ENCODE results near the gene RABGAP1L.
A peak's percentile ranks its signal among the peaks of the same experiment; 100 is the strongest.
"Not testable (repeated sequence)": the region's sequence is repeated elsewhere in the genome, so short reads cannot be mapped to it uniquely, and the experiment has no call there.

RABGAP1L gene

GRCh38 chr1:174153085-174153824 lies 6.1 kb upstream of the RABGAP1L start:
- DNase-seq (ENCODE audit: low read depth in 2 of 2) = no peak

- no peak for DNase-seq (ENCODE audit: low read depth in 2 of 2)
These were observed 5.6 kb upstream of the RABGAP1L start for GRCh38 chr1:174153825-174154107.

GRCh38 chr1:174156437-174156836 lies 2.9 kb upstream of the RABGAP1L start:
- no peak for DNase-seq (ENCODE audit: low read depth in 2 of 2)

- DNase-seq (ENCODE audit: low read depth in 2 of 2) = peak in 1 of 2 experiments; percentile 21
These were observed 2.0 kb upstream of the RABGAP1L start for GRCh38 chr1:174157157-174157806.

- DNase-seq (ENCODE audit: low read depth in 2 of 2) = no peak
These were observed 511 bp upstream of the RABGAP1L start for GRCh38 chr1:174158767-174159251.

- no peak for DNase-seq (ENCODE audit: low read depth in 2 of 2)
These were observed 771 bp downstream of the RABGAP1L start for GRCh38 chr1:174160109-174160473.

GRCh38 chr1:174160603-174161002 lies 1.3 kb downstream of the RABGAP1L start:
- no peak for DNase-seq (ENCODE audit: low read depth in 2 of 2)

- DNase-seq (ENCODE audit: low read depth in 2 of 2) = no peak
These were observed 2.5 kb downstream of the RABGAP1L start for GRCh38 chr1:174161813-174162212.

- no peak for DNase-seq (ENCODE audit: low read depth in 2 of 2)
These were observed 5.5 kb downstream of the RABGAP1L start for GRCh38 chr1:174164826-174165225.

GRCh38 chr1:174165471-174166137 lies 6.3 kb downstream of the RABGAP1L start:
- no peak for DNase-seq (ENCODE audit: low read depth in 2 of 2)

GRCh38 chr1:174166530-174167264 lies 7.4 kb downstream of the RABGAP1L start:
- no peak for DNase-seq (ENCODE audit: low read depth in 2 of 2)

- no peak for DNase-seq (ENCODE audit: low read depth in 2 of 2)
These were observed 8.0 kb downstream of the RABGAP1L start for GRCh38 chr1:174167265-174167803.

GRCh38 chr1:174169342-174169741 lies 10.0 kb downstream of the RABGAP1L start:
- no peak for DNase-seq (ENCODE audit: low read depth in 2 of 2)

- DNase-seq (ENCODE audit: low read depth in 2 of 2) = no peak
These were observed 11.8 kb downstream of the RABGAP1L start for GRCh38 chr1:174171073-174171472.

- no peak for DNase-seq (ENCODE audit: low read depth in 2 of 2)
These were observed 15.4 kb downstream of the RABGAP1L start for GRCh38 chr1:174174461-174175329.

- not testable (repeated sequence) for DNase-seq (ENCODE audit: low read depth in 2 of 2)
These were observed 19.1 kb downstream of the RABGAP1L start for GRCh38 chr1:174178459-174178858.

- no peak for DNase-seq (ENCODE audit: low read depth in 2 of 2)
These were observed 30.2 kb downstream of the RABGAP1L start for GRCh38 chr1:174189428-174190062.

- DNase-seq (ENCODE audit: low read depth in 2 of 2) = no peak
These were observed 31.4 kb downstream of the RABGAP1L start for GRCh38 chr1:174190691-174191199.

- no peak for DNase-seq (ENCODE audit: low read depth in 2 of 2)
These were observed 32.1 kb downstream of the RABGAP1L start for GRCh38 chr1:174191349-174191862.

- no peak for DNase-seq (ENCODE audit: low read depth in 2 of 2)
These were observed 35.1 kb downstream of the RABGAP1L start for GRCh38 chr1:174194461-174194860.
